ENCODE results near the gene ITGB3. TPM values are rescaled to one million over a fixed set of nuclear protein-coding genes. Genes with fewer than 3 reads are reported as not detected.

The ITGB3 gene
- total RNA-seq, 1 experiment from 2014 or later: 11.5 TPM

DNA sequence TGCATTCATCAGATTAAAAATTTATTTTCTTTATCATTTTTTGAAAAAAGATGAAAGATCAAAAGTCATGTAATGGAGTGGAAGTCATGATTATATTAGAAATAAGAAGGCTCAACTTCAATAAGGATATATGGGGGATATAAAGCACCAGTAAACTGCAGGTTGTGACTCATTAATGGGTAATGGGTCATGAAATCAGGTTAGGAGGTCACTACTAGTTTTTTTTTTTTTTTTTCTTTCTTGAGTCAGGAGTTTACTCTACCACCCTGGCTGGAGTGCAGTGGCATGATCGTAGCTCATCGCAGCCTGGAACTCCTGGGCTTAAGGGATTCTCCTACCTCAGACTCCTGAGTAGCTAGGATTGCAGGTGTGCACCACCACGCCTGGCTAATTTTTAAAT lies 84.4 kb downstream of the ITGB3 start:
- no peak for DNase-seq (ENCODE audit: low read depth, low spot score)
- in situ Hi-C loops (cut with HindIII; ENCODE audit: low pct_unique_long_range_greater_than_20kb, low sequenced_read_pairs): no loop called here

DNA sequence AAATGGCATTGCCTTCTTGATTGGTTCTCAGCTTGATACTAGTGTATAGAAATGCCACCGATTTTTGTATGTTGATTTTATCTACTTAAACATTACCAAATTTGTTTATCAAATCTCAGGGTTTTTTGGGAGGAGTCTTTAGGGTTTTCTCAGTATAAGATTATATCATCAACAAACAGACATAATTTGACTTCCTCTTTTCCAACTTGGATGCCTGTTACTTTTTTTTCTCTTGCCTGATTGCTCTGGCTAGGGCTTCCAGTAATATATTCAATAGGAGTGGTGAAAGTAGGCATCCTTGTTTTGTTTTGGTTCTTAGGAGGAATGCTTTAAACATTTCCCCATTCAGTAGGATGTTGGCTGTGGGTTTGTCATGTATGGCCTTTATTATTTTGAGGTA lies 99.2 kb downstream of the ITGB3 start:
- in situ Hi-C loops (cut with HindIII; ENCODE audit: low pct_unique_long_range_greater_than_20kb, low sequenced_read_pairs): no loop called here
- no peak for DNase-seq (ENCODE audit: low read depth, low spot score)

DNA sequence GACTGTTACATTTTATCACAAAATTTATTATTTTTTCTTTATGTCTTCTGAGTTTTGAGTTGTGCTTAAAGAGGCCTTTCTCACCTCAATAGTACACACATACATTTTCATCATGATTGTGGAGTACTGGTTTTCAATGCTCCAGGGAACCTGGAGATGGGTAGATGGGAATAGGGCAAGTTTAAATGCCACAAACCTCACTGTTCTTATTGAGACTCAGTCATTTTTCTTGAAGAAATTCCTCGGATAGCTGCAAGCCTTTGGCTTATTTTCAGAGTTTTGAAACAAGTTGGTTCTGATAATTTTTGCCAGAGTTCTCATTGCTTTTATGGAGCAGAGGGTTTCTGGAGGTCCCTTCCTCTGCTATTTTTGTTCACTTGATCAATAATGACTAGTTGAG lies 105.0 kb downstream of the ITGB3 start:
- no peak for DNase-seq (ENCODE audit: low read depth, low spot score)
- in situ Hi-C loops (cut with HindIII; ENCODE audit: low pct_unique_long_range_greater_than_20kb, low sequenced_read_pairs): no loop called here

Small RNAs within 50 kb of the gene (small RNA-seq; reads per million reads assigned to genes)
- 0 reads per million in 2 experiments for gene RNU7-186P

Other genes starting within 250 kb of the ITGB3 start
- gene CDC27, start 64.5 kb upstream of the ITGB3 start, total RNA-seq (2014; rRNA removed; shearing (Covaris generic)): 106 and 130 TPM in 2 replicates
- not detected in 2 replicates for gene MYL4, start 44.5 kb upstream of the ITGB3 start, total RNA-seq (2014; rRNA removed; shearing (Covaris generic))
- 1.8 and 2.7 TPM in 2 replicates for gene EFCAB13, start 70.1 kb downstream of the ITGB3 start, total RNA-seq (2014; rRNA removed; shearing (Covaris generic))

All from SK-MEL-5 (cell line).